H9 (cell line): ENCODE results near the gene TNFRSF6B. TPM values are rescaled to one million over a fixed set of nuclear protein-coding genes. Genes with fewer than 3 reads are reported as not detected.

ENCODE experiments used
- DNase-seq: peaks from one replicate; pipeline ENCODE4 v3.0.0-alpha.2; 2017
- H2AFZ ChIP-seq: one replicate; pipeline ENCODE4 v1.6.1; 2013; ENCODE audit warnings: mild to moderate bottlenecking, low read length, control low read depth, moderate library complexity
- H2AK5ac ChIP-seq: 2 replicates; pipeline ENCODE4 v1.6.1; 2013; ENCODE audit warnings: low read length, control low read depth, mixed read lengths; ENCODE audit not compliant: insufficient read length
- H2BK120ac ChIP-seq: one replicate; pipeline ENCODE4 v1.6.1; 2013; ENCODE audit warnings: low read depth, mild to moderate bottlenecking, low read length, control low read depth, inconsistent platforms; ENCODE audit not compliant: poor library complexity, severe bottlenecking
- H2BK12ac ChIP-seq: 2 replicates; pipeline ENCODE4 v1.6.1; 2013; ENCODE audit warnings: low read length, control low read depth, mixed read lengths, low read depth; ENCODE audit not compliant: insufficient read length
- H2BK15ac ChIP-seq: 2 replicates; pipeline ENCODE4 v1.6.1; 2013; ENCODE audit warnings: low read depth, low read length, control low read depth
- H2BK20ac ChIP-seq: one replicate; pipeline ENCODE4 v1.6.1; 2013; ENCODE audit warnings: low read depth, mild to moderate bottlenecking, low read length, control low read depth, inconsistent platforms; ENCODE audit not compliant: poor library complexity, severe bottlenecking
- H2BK5ac ChIP-seq: 2 replicates; pipeline ENCODE4 v1.6.1; 2013; ENCODE audit warnings: low read length, control low read depth, mixed read lengths; ENCODE audit not compliant: insufficient read length
- H3K14ac ChIP-seq: 2 replicates; pipeline ENCODE4 v1.6.1; 2013; ENCODE audit warnings: low read length, control low read depth; ENCODE audit not compliant: insufficient read depth
- H3K18ac ChIP-seq: 2 replicates; pipeline ENCODE4 v1.6.1; 2013; ENCODE audit warnings: low read depth, mild to moderate bottlenecking, mixed read lengths, low read length, control low read depth; ENCODE audit not compliant: insufficient read length
- H3K23ac ChIP-seq: 2 replicates; pipeline ENCODE4 v1.6.1; 2013; ENCODE audit warnings: low read length, control low read depth, mixed read lengths, low read depth; ENCODE audit not compliant: insufficient read length
- H3K23me2 ChIP-seq: 2 replicates; pipeline ENCODE4 v1.6.1; 2013; ENCODE audit warnings: low read depth, mild to moderate bottlenecking, mixed read lengths, low read length, control low read depth; ENCODE audit not compliant: insufficient read length, poor library complexity, severe bottlenecking
- H3K27ac ChIP-seq: 2 replicates; pipeline ENCODE4 v1.5.1; 2013; ENCODE audit warnings: low read length, control low read depth, mixed read lengths, low read depth; ENCODE audit not compliant: insufficient read length
- H3K27me3 ChIP-seq: 2 replicates; pipeline ENCODE4 v1.6.1; 2013; ENCODE audit warnings: low read length, control low read depth, inconsistent platforms; ENCODE audit not compliant: insufficient read depth
- H3K4ac ChIP-seq: 2 replicates; pipeline ENCODE4 v1.6.1; 2013; ENCODE audit warnings: low read depth, mild to moderate bottlenecking, control low read depth, inconsistent platforms, low read length, moderate library complexity
- H3K4me1 ChIP-seq: 2 replicates; pipeline ENCODE4 v1.6.1; 2013; ENCODE audit warnings: low read length, control low read depth, inconsistent platforms; ENCODE audit not compliant: insufficient read depth
- H3K4me2 ChIP-seq: 2 replicates; pipeline ENCODE4 v1.6.1; 2013; ENCODE audit warnings: low read length, control low read depth, mixed read lengths; ENCODE audit not compliant: insufficient read length, insufficient read depth
- H3K56ac ChIP-seq: 2 replicates; pipeline ENCODE4 v1.6.1; 2013; ENCODE audit warnings: low read depth, mild to moderate bottlenecking, mixed read lengths, low read length, control low read depth; ENCODE audit not compliant: insufficient read length
- H3K79me1 ChIP-seq: 2 replicates; pipeline ENCODE4 v1.6.1; 2013; ENCODE audit warnings: low read depth, mild to moderate bottlenecking, moderate library complexity, low read length, control low read depth, inconsistent platforms; ENCODE audit not compliant: insufficient read depth, poor library complexity, severe bottlenecking
- H3K79me2 ChIP-seq: 2 replicates; pipeline ENCODE4 v1.6.1; 2013; ENCODE audit warnings: low read length, control low read depth, inconsistent platforms; ENCODE audit not compliant: insufficient read depth
- H3K9ac ChIP-seq: 2 replicates; pipeline ENCODE4 v1.6.1; 2013; ENCODE audit warnings: low read length, control low read depth, mixed read lengths; ENCODE audit not compliant: insufficient read length; ENCODE audit errors: extremely low read depth
- H3K9me3 ChIP-seq: one replicate; pipeline ENCODE4 v1.6.1; 2013; ENCODE audit warnings: low read depth, low read length, inconsistent platforms; ENCODE audit not compliant: control insufficient read depth
- H3T11ph ChIP-seq: one replicate; pipeline ENCODE4 v1.6.1; 2013; ENCODE audit warnings: mild to moderate bottlenecking, low read length, control low read depth, inconsistent platforms
- H4K20me1 ChIP-seq: one replicate; pipeline ENCODE4 v1.6.1; 2013; ENCODE audit not compliant: control insufficient read depth, insufficient read length, insufficient read depth
- H4K5ac ChIP-seq: 2 replicates; pipeline ENCODE4 v1.6.1; 2013; ENCODE audit warnings: low read depth, mild to moderate bottlenecking, mixed read lengths, low read length, control low read depth; ENCODE audit not compliant: insufficient read length
- H4K8ac ChIP-seq: replicated peaks from 2 replicates; pipeline ENCODE4 v1.6.1; 2013; ENCODE audit warnings: low read length, control low read depth, mixed read lengths, low read depth; ENCODE audit not compliant: insufficient read length
- H4K91ac ChIP-seq: 2 replicates; pipeline ENCODE4 v1.6.1; 2013; ENCODE audit warnings: low read depth, mild to moderate bottlenecking, moderate library complexity, mixed read lengths, low read length, control low read depth; ENCODE audit not compliant: insufficient read length
- H3K27ac Mint-ChIP-seq, 3 experiments: 2 replicates in 2 of 3; 3 replicates in 1 of 3; pipeline ENCODE4 v1.8.0; 2020 to 2021; ENCODE audit warnings: mixed read lengths in 3 of 3, mild to moderate bottlenecking in 1 of 3, moderate library complexity in 1 of 3
- H3K27me3 Mint-ChIP-seq: 2 replicates; pipeline ENCODE4 v1.8.0; 2021; ENCODE audit warnings: low read depth, mild to moderate bottlenecking, moderate library complexity, mixed read lengths
- H3K36me3 Mint-ChIP-seq, 3 experiments: 2 replicates in 2 of 3; 3 replicates in 1 of 3; pipeline ENCODE4 v1.8.0; 2020 to 2021; ENCODE audit warnings: low read depth in 3 of 3, mixed read lengths in 3 of 3; ENCODE audit not compliant: insufficient read depth in 1 of 3
- H3K4me1 Mint-ChIP-seq, 2 experiments: 2 replicates each; pipeline ENCODE4 v1.8.0; 2020; ENCODE audit warnings: mixed read lengths in 2 of 2
- H3K4me3 Mint-ChIP-seq, 2 experiments: 2 replicates in 1 of 2; 3 replicates in 1 of 2; pipeline ENCODE4 v1.8.0; 2020 to 2021; ENCODE audit warnings: mild to moderate bottlenecking in 2 of 2, mixed read lengths in 2 of 2, moderate library complexity in 1 of 2
- H3K9me3 Mint-ChIP-seq, 2 experiments: 2 replicates in 1 of 2; 3 replicates in 1 of 2; pipeline ENCODE4 v1.8.0; 2020; ENCODE audit warnings: mild to moderate bottlenecking in 2 of 2, mixed read lengths in 2 of 2, moderate library complexity in 1 of 2
- WGBS: extraction: QIAGEN DNeasy Blood & Tissue Kit; methylation state at CpG from one replicate; pipeline ENCODE4 v1.1.7; 2013; ENCODE audit warnings: missing lambda C conversion rate, low lambda C conversion rate, mixed read lengths; ENCODE audit not compliant: insufficient read length; ENCODE audit errors: extremely low coverage; 5-methylcytosine and 5-hydroxymethylcytosine counted together
- total RNA-seq: library from RNA; stranded (reverse); gene quantifications from 2 replicates; pipeline ENCODE4 v1.2.1, GENCODE V29; 2021
- TF ChIP-seq, protein P1 (sequence below): fragments of 200-600 bp; sonication (generic); conservative IDR thresholded peaks from 3 replicates; pipeline ENCODE4 v1.8.0; 2021; ENCODE audit warnings: antibody characterized with exemption, mild to moderate bottlenecking

TNFRSF6B gene
- total RNA-seq, 1 experiment from 2014 or later, result not detected

DNA sequence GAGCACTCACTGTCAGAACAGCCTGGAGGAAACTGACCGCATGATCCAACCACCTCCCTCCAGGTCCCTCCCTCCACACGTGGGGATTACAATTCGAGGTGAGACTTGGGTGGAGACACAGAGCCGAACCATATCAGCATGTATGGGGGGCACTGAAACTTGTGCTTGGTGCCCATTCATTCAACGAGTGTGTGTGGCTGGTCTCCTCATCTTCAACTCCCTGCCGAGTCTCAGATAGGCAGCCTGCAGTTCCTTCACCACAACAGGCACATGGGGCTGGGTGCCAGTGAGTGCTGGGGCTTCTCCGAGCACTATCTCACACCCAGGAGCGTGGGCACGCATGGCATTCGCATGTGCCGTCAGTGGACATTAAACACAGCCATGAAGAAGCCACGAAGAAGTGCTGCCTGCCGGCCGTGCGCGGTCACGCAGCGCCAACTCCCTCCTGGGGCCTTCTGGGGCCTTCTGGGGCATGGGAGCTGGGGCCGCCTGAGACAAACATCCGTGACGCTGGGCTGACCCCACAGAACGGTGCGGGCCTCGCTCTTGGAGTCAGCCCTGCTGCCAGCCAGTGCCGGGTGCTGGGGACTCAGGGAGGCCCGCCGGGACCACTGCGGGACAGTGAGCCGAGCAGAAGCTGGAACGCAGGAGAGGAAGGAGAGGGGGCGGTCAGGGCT lies 39.1 kb upstream of the TNFRSF6B start:
- H3T11ph ChIP-seq, result no peak overlapping the region
- no peaks in the 10 kb centered on the region; the same call in 1 of the 2 replicates for H3K4me1 ChIP-seq
- peak overlapping the region; percentile 80 for H3K4me2 ChIP-seq
- Mint-ChIP-seq H3K27me3 (no peaks in the 10 kb centered on the region), H3K36me3 (peaks cover 6 to 24% (median 21%) of the 10 kb centered on the region in 3 experiments; a peak in 6 of 7 replicates), H3K4me3 (peak overlapping the region; percentile 95 to 97), H3K9me3 (no peaks in the 10 kb centered on the region), H3K27ac (peak overlapping the region in 2 of 3 experiments; percentile 95 to 98; a peak in 6 of 7 replicates), H3K4me1 (peaks cover 19 to 28% of the 10 kb centered on the region in 2 experiments)
- H3K4ac ChIP-seq, result no peak overlapping the region
- H3K27me3 ChIP-seq, result no peaks in the 10 kb centered on the region; the same call in 1 of the 2 replicates
- no peak overlapping the region for H3K23ac ChIP-seq
- no peak overlapping the region for H3K56ac ChIP-seq
- H4K5ac ChIP-seq, result no peak overlapping the region
- peaks cover 11% of the 10 kb centered on the region for H3K23me2 ChIP-seq
- TF ChIP-seq, protein P1, sequence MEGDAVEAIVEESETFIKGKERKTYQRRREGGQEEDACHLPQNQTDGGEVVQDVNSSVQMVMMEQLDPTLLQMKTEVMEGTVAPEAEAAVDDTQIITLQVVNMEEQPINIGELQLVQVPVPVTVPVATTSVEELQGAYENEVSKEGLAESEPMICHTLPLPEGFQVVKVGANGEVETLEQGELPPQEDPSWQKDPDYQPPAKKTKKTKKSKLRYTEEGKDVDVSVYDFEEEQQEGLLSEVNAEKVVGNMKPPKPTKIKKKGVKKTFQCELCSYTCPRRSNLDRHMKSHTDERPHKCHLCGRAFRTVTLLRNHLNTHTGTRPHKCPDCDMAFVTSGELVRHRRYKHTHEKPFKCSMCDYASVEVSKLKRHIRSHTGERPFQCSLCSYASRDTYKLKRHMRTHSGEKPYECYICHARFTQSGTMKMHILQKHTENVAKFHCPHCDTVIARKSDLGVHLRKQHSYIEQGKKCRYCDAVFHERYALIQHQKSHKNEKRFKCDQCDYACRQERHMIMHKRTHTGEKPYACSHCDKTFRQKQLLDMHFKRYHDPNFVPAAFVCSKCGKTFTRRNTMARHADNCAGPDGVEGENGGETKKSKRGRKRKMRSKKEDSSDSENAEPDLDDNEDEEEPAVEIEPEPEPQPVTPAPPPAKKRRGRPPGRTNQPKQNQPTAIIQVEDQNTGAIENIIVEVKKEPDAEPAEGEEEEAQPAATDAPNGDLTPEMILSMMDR, result no peak
- no peak overlapping the region for H2BK5ac ChIP-seq
- H4K20me1 ChIP-seq, result no peaks in the 10 kb centered on the region
- no peak overlapping the region for H4K8ac ChIP-seq
- H3K79me2 ChIP-seq, result no peaks in the 10 kb centered on the region
- H2BK15ac ChIP-seq, result no peak overlapping the region
- no peak for DNase-seq
- H2BK20ac ChIP-seq, result no peak overlapping the region
- WGBS, result no CpG with 5 or more reads among the region's 31 CpGs
- H3K27ac ChIP-seq, result no peak overlapping the region
- no peaks in the 10 kb centered on the region for H3K9me3 ChIP-seq
- H3K79me1 ChIP-seq, result no peaks in the 10 kb centered on the region
- H2BK120ac ChIP-seq, result no peak overlapping the region
- H3K18ac ChIP-seq, result no peak overlapping the region
- H3K9ac ChIP-seq, result no peak overlapping the region
- no peak overlapping the region for H2AFZ ChIP-seq
- H4K91ac ChIP-seq, result no peak overlapping the region
- no peak overlapping the region for H2AK5ac ChIP-seq
- no peak overlapping the region; the same call in 1 of the 2 replicates for H3K14ac ChIP-seq
- peak overlapping the region; percentile 30 for H2BK12ac ChIP-seq
